ENCODE results near the gene SFRP5. TPM values are rescaled to one million over a fixed set of nuclear protein-coding genes. Genes with fewer than 3 reads are reported as not detected.

Gene SFRP5
- total and polyA plus RNA-seq, 2 of the 4 experiments (the other 2 are of a cell fraction): not detected

GRCh38 chr10:97784200-97784810 is 12.5 kb upstream of the SFRP5 start:
- ChIA-PET POLR2A (ENCODE audit: unreplicated experiment) (no interaction called here), CTCF (no interaction called here)
- H2AK9ac ChIP-seq (replicated peaks; ENCODE audit: low read depth, low read length, poor library complexity): no peak overlapping the region
- H3K27ac ChIP-seq (ENCODE audit: insufficient read depth, low read length): no peak overlapping the region
- ATAC-seq (ENCODE audit: low read depth) (no peak), DNase-seq (no peak)
- H3K36me3 ChIP-seq (ENCODE audit: control insufficient read depth, insufficient read depth, low read length): no peaks in the 10 kb centered on the region
- H4K5ac ChIP-seq (ENCODE audit: low read depth, low read length): no peak overlapping the region
- no peak overlapping the region for H4K8ac ChIP-seq (ENCODE audit: low read depth in 2 of 2, low read length in 2 of 2)
- TF ChIP-seq MXI1 (IDR thresholded peaks at IDR 0.05; ENCODE audit: borderline replicate concordance, low read depth, low read length): no peak
- no peak for TF ChIP-seq NFE2L2 (IDR thresholded peaks at IDR 0.05; ENCODE audit: low read depth, low read length)
- TF ChIP-seq MAZ (IDR thresholded peaks at IDR 0.05; ENCODE audit: borderline replicate concordance, low read depth, low read length): no peak
- no peak for TF ChIP-seq ELK1 (IDR thresholded peaks at IDR 0.05; ENCODE audit: borderline replicate concordance, low read depth, low read length)
- TF ChIP-seq RFX5 (IDR thresholded peaks at IDR 0.05; ENCODE audit: low read depth, low read length): no peak
- TF ChIP-seq FOS (IDR thresholded peaks at IDR 0.05; ENCODE audit: low read depth, low read length): no peak
- H3K4me1 ChIP-seq (ENCODE audit: control insufficient read depth, insufficient read depth, low read length): no peaks in the 10 kb centered on the region
- dilution Hi-C loops (cut with HindIII; ENCODE audit: low sequenced_read_pairs, unreplicated experiment) (no loop called here), in situ Hi-C loops (cut with MboI; ENCODE audit: low sequenced_read_pairs) (loop anchor here (25.0 kb wide), 1 partner anchor 253 kb away; the partner anchor contains the start of gene CRTAC1), intact Hi-C loops (cut with micrococcal nuclease) (no loop called here)
- H3K4ac ChIP-seq (ENCODE audit: low read depth, low read length): no peak overlapping the region
- H4K91ac ChIP-seq (ENCODE audit: insufficient read depth, low read depth, low read length): no peak overlapping the region
- H3K9me1 ChIP-seq (ENCODE audit: insufficient read depth, low read length): no peaks in the 10 kb centered on the region
- H3K56ac ChIP-seq (ENCODE audit: extremely low read depth, insufficient read depth, low read length): no peak overlapping the region
- no peak overlapping the region for H3K23ac ChIP-seq (ENCODE audit: low read depth, low read length)
- H3K4me3 ChIP-seq (ENCODE audit: insufficient read depth, low read depth, low read length): no peak overlapping the region
- no peak overlapping the region for H3K14ac ChIP-seq (replicated peaks; ENCODE audit: low read depth, low read length)
- H3K9ac ChIP-seq (ENCODE audit: low read depth, low read length): no peak overlapping the region
- H2AFZ ChIP-seq (replicated peaks; ENCODE audit: low read length, poor library complexity): no peak overlapping the region
- H2AK5ac ChIP-seq (ENCODE audit: low read depth, low read length): no peak overlapping the region
- peaks cover 61% of the 10 kb centered on the region for H3K27me3 ChIP-seq (ENCODE audit: control insufficient read depth, insufficient read depth, low read length)
- H3K4me2 ChIP-seq (ENCODE audit: low read depth, low read length): no peak overlapping the region
- H4K20me1 ChIP-seq (ENCODE audit: insufficient read depth, low read length): no peaks in the 10 kb centered on the region
- BruUV-seq (replicated peaks): no TSS peak
- H2BK5ac ChIP-seq (ENCODE audit: low read depth, low read length, poor library complexity, severe bottlenecking): no peak overlapping the region
- no peak overlapping the region for H3K18ac ChIP-seq (ENCODE audit: low read depth, low read length)
- H2BK120ac ChIP-seq (ENCODE audit: low read depth, low read length): no peak overlapping the region
- no peak overlapping the region for H2BK20ac ChIP-seq (ENCODE audit: low read depth, low read length)
- WGBS, 2 experiments (ENCODE audit: extremely low coverage in 2 of 2, insufficient read length in 1 of 2): 46% methylated on average over 2 of the region's 9 CpGs; no CpG with 5 or more reads in 1 of the 2 experiments
- H2BK15ac ChIP-seq (ENCODE audit: low read depth, low read length): no peak overlapping the region
- no peaks in the 10 kb centered on the region for H3K9me3 ChIP-seq (ENCODE audit: control insufficient read depth, insufficient read depth, low read length)
- no peaks in the 10 kb centered on the region for H3K79me1 ChIP-seq (ENCODE audit: low read depth in 1 of 2, low read length in 2 of 2)

All from IMR-90 (cell line).